Suppressor macrophage treated with lipopolysaccharide for 4 hours (primary cell): Measurements from ENCODE around the gene TNS1.

Source experiments
- DNase-seq: peaks from one replicate; pipeline ENCODE4 v3.0.0-alpha.2; 2020

Gene TNS1

GRCh38 chr2:217928324-217929181, 74.2 kb downstream of the TNS1 start:
- DNase-seq = peak; percentile 45

- DNase-seq = no peak
Observed at GRCh38 chr2:217927601-217928323, 75.0 kb downstream of the TNS1 start.

GRCh38 chr2:217926801-217927200, 76.0 kb downstream of the TNS1 start:
- DNase-seq = no peak

- no peak for DNase-seq
Observed at GRCh38 chr2:217924346-217924901, 78.4 kb downstream of the TNS1 start.

GRCh38 chr2:217923007-217923686, 79.6 kb downstream of the TNS1 start:
- DNase-seq = no peak

GRCh38 chr2:217922101-217923006, 80.4 kb downstream of the TNS1 start:
- DNase-seq = no peak

- DNase-seq = no peak
Observed at GRCh38 chr2:217920879-217921603, 81.8 kb downstream of the TNS1 start.

GRCh38 chr2:217919781-217920351, 82.9 kb downstream of the TNS1 start:
- DNase-seq = no peak

GRCh38 chr2:217919204-217919603, 83.6 kb downstream of the TNS1 start:
- no peak for DNase-seq

GRCh38 chr2:217918308-217919024, 84.3 kb downstream of the TNS1 start:
- no peak for DNase-seq

- DNase-seq = no peak
Observed at GRCh38 chr2:217916504-217917254, 86.1 kb downstream of the TNS1 start.

GRCh38 chr2:217915706-217916105, 87.1 kb downstream of the TNS1 start:
- no peak for DNase-seq

- no peak for DNase-seq
Observed at GRCh38 chr2:217914878-217915277, 87.9 kb downstream of the TNS1 start.

- DNase-seq = no peak
Observed at GRCh38 chr2:217914078-217914477, 88.7 kb downstream of the TNS1 start.

- DNase-seq = peak; percentile 59
Observed at GRCh38 chr2:217913436-217913835, 89.4 kb downstream of the TNS1 start.

- no peak for DNase-seq
Observed at GRCh38 chr2:217912098-217913024, 90.4 kb downstream of the TNS1 start.

- peak; percentile 48 for DNase-seq
Observed at GRCh38 chr2:217911283-217912097, 91.3 kb downstream of the TNS1 start.

- DNase-seq = no peak
Observed at GRCh38 chr2:217910875-217911212, 92.0 kb downstream of the TNS1 start.
